Nephron progenitor cell (in vitro differentiated cells): ENCODE measurements around the gene CRTAP.
A peak's percentile ranks its signal among the peaks of the same experiment; 100 is the strongest.
"Not testable (repeated sequence)": the region's sequence is repeated elsewhere in the genome, so short reads cannot be mapped to it uniquely, and the experiment has no call there.

Experiments
- DNase-seq: peaks from one replicate; pipeline ENCODE4 v3.0.0; 2021
- H3K27ac Mint-ChIP-seq: 2 replicates; pipeline ENCODE4 v1.8.0; 2021; ENCODE audit warnings: mild to moderate bottlenecking, moderate library complexity, mixed read lengths
- H3K27me3 Mint-ChIP-seq: 2 replicates; pipeline ENCODE4 v1.8.0; 2021; ENCODE audit warnings: mild to moderate bottlenecking, low read depth, mixed read lengths; ENCODE audit not compliant: poor library complexity
- H3K36me3 Mint-ChIP-seq: 2 replicates; pipeline ENCODE4 v1.8.0; 2021; ENCODE audit warnings: low read depth, mixed read lengths
- H3K4me1 Mint-ChIP-seq: 2 replicates; pipeline ENCODE4 v1.8.0; 2021; ENCODE audit warnings: mixed read lengths
- H3K4me3 Mint-ChIP-seq: 2 replicates; pipeline ENCODE4 v1.8.0; 2021; ENCODE audit warnings: mild to moderate bottlenecking, moderate library complexity, mixed read lengths
- H3K9me3 Mint-ChIP-seq: 2 replicates; pipeline ENCODE4 v1.8.0; 2021; ENCODE audit warnings: mild to moderate bottlenecking, moderate library complexity, mixed read lengths
- CTCF ChIP-seq: fragments of 200-600 bp; sonication (generic); IDR thresholded peaks from 2 replicates; pipeline ENCODE4 v1.5.0; 2021; ENCODE audit warnings: antibody characterized with exemption

CRTAP gene

GRCh38 chr3:33074217-33075067 lies 39.4 kb upstream of the CRTAP start:
- TF ChIP-seq CTCF = peak; percentile 82
- DNase-seq = peak; percentile 73
- Mint-ChIP-seq H3K4me3 (no peak overlapping the region), H3K36me3 (peaks cover 7% of the 10 kb centered on the region), H3K4me1 (peaks cover 9% of the 10 kb centered on the region), H3K9me3 (no peaks in the 10 kb centered on the region), H3K27ac (no peak overlapping the region), H3K27me3 (no peaks in the 10 kb centered on the region)

GRCh38 chr3:33075995-33076394 lies 37.8 kb upstream of the CRTAP start:
- Mint-ChIP-seq H3K9me3 (no peaks in the 10 kb centered on the region), H3K4me3 (no peak overlapping the region), H3K4me1 (peaks cover 9% of the 10 kb centered on the region), H3K27me3 (no peaks in the 10 kb centered on the region), H3K27ac (peak overlapping the region; percentile 68), H3K36me3 (peaks cover 7% of the 10 kb centered on the region)
- no peak for TF ChIP-seq CTCF
- DNase-seq = no peak

- Mint-ChIP-seq H3K9me3 (no peaks in the 10 kb centered on the region), H3K36me3 (peaks cover 7% of the 10 kb centered on the region), H3K27me3 (no peaks in the 10 kb centered on the region), H3K4me3 (no peak overlapping the region), H3K27ac (no peak overlapping the region), H3K4me1 (peaks cover 9% of the 10 kb centered on the region)
- DNase-seq = no peak
- no peak for TF ChIP-seq CTCF
Observed at GRCh38 chr3:33076952-33077351, 36.9 kb upstream of the CRTAP start.

- no peaks in the 10 kb centered on the region for H3K27me3 Mint-ChIP-seq
- no peak for TF ChIP-seq CTCF
Observed at GRCh38 chr3:33077976-33078375, 35.8 kb upstream of the CRTAP start.

GRCh38 chr3:33079813-33080212 lies 34.0 kb upstream of the CRTAP start:
- H3K27ac Mint-ChIP-seq, H3K4me3 Mint-ChIP-seq, DNase-seq, H3K27me3 Mint-ChIP-seq, H3K9me3 Mint-ChIP-seq, H3K36me3 Mint-ChIP-seq: not testable (repeated sequence)
- H3K4me1 Mint-ChIP-seq = peaks cover 13% of the 10 kb centered on the region

More at GRCh38 chr3:33077976-33078375, 35.8 kb upstream of the CRTAP start:
- DNase-seq = no peak
- H3K9me3 Mint-ChIP-seq = no peaks in the 10 kb centered on the region
- H3K4me3 Mint-ChIP-seq = no peak overlapping the region
- H3K4me1 Mint-ChIP-seq = peaks cover 17% of the 10 kb centered on the region
- H3K36me3 Mint-ChIP-seq = peaks cover 7% of the 10 kb centered on the region
- H3K27ac Mint-ChIP-seq = no peak overlapping the region

- Mint-ChIP-seq H3K27ac (no peak overlapping the region), H3K4me3 (no peak overlapping the region), H3K36me3 (peaks cover 4% of the 10 kb centered on the region), H3K9me3 (no peaks in the 10 kb centered on the region), H3K4me1 (peaks cover 8% of the 10 kb centered on the region), H3K27me3 (no peaks in the 10 kb centered on the region)
- no peak for TF ChIP-seq CTCF
- no peak for DNase-seq
Observed at GRCh38 chr3:33081812-33082211, 32.0 kb upstream of the CRTAP start.
